ENCODE measurements around the gene MPPED1.

The MPPED1 gene

DNA sequence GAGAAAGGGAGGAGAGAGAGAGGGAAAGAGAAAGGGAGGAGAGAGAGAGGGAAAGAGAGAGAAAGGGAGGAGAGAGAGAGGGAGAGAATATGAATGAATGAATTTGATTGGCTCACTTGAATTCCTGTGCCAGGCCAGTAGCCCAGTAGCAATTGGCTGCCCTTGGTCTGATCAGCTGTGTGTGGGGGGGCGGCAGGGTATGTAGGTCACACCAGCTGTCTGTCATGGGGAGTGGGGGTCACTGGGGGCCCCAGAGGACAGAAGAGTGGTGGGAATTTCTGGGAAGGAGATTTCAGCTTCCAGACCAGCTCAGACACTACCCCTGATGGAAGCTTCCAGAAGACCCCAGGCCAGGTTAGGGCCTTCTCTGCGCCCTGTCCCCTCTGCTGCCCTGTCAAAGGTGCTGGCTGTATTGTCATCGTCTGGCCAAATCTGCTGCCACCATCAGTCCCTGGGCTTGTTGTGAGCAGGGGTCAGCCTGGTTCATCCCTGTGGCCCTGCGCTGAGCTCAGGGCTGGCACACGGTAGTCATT is 21.1 kb downstream of the MPPED1 start:
- no peak for DNase-seq

DNA sequence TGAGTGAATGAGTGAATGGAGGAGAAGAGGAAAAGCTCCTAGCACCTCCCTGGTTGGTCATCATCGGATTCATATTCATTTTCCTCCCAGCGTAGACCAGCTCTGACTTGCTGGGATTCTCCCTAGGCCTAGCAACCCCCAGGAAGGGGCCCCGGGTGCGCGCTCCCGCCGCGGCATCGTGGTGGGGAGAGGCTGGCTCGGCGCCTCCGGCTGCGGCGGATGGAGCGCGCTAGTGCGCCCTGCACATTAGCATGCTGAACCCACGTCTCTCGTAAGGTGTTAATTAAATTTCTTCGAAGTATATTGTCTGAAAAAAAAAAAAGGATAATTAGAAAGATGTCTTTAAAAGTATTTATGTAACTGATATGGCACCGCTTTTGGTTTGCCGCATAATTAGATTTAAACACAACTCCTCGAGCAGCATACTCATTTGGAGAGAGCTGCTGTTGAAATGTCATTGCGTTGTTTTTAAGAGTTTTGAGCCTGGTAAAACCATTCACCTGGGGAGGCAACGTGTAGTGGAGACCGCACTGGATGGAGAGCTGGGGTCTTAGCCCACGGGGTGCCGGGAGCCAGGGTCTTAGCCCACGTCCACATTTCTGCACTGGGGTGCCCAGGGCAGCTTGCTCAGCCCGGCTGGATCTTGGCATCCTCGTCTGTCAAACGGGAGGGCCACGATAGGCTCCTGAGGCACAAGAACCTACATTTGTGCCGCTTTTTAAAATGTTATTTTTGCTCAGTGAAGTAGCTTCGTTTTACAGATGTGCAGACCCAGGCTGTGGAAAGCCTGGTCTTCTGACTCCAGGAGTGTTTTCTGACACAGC is 21.8 kb downstream of the MPPED1 start:
- DNase-seq, result no peak

- no peak for DNase-seq
Observed at GRCh38 chr22:43434275-43434927, 22.6 kb downstream of the MPPED1 start.

GRCh38 chr22:43434928-43435311 is 23.1 kb downstream of the MPPED1 start:
- no peak for DNase-seq

DNA sequence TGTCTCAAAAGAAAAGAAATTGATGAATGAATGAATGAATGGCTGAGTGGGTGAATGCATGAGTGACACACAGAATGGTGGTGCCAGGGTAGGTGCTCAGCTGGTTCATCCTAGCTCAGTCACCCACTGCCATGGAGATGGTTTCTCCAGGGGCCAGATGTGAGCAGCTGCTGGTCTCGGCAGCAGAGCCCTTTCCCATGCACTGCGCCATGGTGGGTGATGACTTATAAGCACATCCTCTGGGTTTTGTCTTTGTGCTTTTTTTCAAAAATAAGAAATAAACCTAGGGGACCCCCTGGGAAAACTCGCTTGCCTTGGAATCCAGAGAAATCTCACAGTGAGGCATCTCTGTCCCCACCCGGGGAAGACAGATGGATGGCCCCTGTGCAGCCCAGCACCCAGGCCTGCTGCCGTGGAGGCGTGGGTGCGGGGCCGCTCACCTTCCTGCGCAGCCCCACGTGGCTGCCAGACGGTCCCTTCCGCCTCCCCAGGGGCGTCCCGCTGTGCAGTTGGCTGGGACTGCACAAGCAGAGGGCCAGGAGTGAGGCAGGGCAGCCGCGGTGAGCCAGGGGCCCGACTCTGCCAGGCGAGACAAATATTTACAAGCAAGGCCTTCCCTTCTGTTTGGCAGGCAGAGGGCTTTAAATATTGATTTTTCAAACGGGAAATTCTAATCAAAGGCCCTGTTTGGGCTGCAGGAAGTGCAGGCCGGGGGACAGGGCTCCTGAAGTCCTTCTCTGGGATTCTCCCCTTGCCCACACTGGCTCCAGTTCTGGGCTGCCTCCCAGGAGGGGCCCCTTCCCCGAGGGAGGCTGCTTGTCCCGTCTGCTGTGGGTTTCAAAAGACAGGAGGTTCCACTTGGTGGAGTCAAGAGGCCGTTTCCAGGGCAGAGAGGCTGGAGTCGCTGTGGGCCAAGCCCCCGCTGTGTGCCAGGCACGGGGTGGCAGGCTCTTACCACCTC is 24.3 kb downstream of the MPPED1 start:
- no peak for DNase-seq

- no peak for DNase-seq
Observed at GRCh38 chr22:43436868-43437267, 25.1 kb downstream of the MPPED1 start.

DNA sequence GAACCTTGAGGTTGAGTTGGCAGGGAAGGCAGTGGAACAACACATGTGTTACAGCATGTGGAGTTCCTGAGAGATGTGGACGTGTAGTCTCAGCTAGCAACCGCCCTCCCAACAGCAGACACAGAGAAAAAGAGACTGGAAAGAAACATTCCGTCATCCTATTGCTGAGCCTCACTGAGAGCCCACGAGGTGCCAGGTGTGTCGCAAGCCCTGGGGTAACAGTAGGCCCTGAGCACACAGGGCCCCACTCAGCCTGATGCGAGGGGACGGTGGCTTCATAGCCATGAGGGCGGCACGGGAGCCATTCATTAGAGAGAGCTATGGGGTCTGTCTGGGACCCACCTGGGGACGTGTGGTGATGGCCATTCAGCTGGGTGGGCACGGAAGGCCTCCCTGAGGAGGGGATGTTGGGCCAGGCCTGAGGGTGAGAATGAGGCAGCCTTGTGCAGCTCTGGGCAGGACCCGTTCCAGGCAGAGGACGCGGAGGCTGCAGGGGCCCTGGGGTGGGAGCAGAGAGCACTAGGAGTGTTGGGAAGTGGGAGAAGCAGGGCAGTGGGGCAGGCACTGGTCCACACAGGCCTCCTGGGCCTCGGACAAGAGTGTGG is 26.2 kb downstream of the MPPED1 start:
- no peak for DNase-seq

- DNase-seq, result no peak
Observed at GRCh38 chr22:43438666-43439347, 27.0 kb downstream of the MPPED1 start.

- no peak for DNase-seq
Observed at GRCh38 chr22:43439368-43440103, 27.7 kb downstream of the MPPED1 start.

GRCh38 chr22:43440104-43440387 is 28.2 kb downstream of the MPPED1 start:
- DNase-seq, result no peak

- DNase-seq, result no peak
Observed at GRCh38 chr22:43440556-43440955, 28.7 kb downstream of the MPPED1 start.

GRCh38 chr22:43441216-43441615 is 29.4 kb downstream of the MPPED1 start:
- no peak for DNase-seq

GRCh38 chr22:43441751-43442150 is 29.9 kb downstream of the MPPED1 start:
- DNase-seq, result no peak

DNA sequence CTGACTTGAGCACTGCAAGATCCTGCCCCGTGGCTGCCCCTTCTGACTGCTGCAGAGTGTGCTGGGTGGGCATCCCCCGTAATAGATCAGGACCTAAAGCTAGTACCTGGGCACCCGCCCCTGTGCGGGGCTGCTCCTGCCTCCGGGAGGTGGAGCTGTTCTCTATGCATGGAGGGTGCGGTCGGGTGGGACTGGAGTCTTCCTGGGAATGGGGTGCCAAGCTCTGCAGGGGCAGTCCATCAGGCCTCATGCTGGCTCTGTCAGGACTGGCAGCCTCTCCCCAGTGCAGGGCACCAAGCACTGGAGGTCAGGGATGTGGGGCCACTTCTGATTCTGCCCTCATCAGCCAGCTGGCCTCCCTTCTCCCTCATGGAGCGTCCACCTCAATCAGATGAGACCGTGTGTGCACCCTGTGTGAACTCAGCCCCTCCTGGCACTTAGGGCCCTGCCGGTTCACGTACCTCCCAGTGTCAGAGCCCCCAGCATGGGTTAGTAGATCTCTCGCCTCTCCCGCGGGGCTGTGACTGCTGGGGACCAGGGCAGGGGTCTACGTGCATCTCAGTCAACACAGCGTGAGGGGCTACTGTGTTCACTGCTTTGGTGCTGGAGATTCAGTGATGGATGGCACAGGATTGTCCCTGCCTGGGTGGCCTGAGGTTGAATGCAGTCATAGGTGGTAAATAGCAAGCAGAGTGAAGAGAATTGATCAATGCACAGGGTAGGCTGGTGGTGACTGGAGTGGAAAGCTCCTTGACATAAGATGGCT is 30.8 kb downstream of the MPPED1 start:
- DNase-seq, result no peak

DNA sequence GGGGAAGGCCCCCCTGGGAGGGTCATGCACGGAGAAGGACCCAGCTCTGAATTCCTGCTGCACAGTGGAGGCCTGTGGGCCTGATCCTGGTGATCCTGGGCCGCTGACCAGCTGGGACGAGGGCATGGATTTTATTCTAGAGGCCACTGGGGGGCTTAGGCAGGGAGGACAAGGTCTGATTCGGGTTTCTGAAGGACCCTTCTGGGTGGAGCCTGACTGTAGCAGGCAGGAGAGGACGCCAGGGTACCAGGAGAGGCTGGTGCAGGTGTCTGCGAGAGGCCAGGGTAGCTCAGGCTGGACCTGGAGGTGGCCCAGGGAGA is 31.3 kb downstream of the MPPED1 start:
- no peak for DNase-seq

DNA sequence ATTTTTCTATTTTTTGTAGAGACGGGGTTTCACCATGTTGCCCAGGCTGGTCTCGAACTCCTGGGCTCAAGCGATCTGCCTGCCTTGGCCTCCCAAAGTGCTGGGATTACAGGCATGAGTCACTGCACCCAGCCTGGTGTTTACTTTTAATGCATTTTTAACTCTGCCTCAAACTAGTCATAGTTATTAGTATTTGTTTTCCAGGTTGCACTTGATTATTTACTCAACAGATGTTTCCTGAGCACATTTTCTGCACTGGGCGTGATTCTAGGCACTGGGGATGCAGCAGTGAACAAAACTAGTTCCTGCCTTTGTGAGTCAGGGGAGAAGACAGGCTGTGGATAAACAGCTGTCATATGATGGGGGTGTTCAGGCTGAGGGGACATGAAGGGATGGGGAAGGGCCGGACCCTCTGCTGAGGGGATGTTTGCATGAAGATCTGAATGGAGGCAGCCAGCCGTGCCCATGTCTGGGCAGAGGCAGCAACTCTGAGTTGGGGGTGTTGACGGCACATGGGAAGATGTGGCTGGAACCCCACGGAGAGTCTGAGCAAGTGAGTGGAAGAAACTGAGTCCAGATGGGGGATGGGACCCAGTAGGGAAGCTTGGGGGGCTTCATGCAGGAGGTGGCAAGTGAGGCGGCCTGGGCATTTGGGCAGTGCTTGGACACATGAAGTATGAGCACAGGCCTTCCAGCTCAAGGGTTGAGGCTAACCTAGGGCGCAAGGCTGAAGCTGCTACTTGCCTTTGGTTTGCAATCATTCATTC is 34.4 kb downstream of the MPPED1 start:
- DNase-seq, result no peak

GRCh38 chr22:43446916-43447315 is 35.1 kb downstream of the MPPED1 start:
- no peak for DNase-seq

- no peak for DNase-seq
Observed at GRCh38 chr22:43447380-43447779, 35.6 kb downstream of the MPPED1 start.

DNA sequence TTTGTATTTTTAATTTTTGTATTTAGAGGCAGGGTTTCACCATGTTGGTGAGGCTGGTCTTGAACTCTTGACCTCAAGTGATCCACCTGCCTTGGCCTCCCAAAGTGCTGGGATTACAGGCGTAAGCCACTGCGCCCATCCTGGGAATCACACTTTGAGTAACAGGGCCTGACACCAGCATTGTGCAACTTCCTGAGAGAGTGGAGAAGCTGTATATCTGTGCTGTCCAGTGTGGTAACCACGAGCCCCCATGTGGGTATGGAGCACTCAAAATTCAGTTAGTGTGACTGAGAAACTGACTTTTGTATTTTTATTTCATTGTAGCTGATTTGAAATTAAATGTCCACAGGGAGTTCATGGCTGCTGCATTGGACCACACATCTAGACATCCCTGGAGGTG is 36.2 kb downstream of the MPPED1 start:
- DNase-seq, result no peak

DNA sequence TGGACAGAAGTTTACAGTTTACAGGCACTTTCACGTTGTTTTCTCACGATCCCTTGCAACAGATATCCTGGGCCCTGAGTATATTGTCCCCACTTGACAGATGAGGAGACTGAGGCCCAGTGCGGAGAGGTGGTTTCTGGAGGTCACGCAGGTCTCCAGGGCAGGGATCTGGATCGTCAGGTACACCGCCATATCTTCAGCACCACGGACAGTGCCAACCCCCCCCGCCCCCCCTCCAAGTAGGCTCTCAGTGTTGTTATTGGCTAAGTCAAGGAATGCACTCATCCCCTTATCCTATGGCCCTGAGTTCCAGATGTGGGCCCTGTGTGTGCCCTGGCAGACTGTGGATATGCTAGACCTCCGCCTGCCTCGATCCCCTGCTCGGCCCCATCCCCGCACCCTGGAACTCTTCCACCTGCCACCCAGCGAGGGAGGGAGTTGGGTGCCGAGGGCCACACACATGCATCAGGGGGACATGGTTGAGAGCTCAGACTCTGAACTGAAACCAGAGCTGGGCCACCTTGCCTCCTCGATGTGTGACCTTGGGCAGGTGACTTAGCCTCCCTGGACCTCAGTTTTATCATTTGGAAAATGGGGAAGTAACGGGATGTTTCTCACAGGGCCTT is 37.5 kb downstream of the MPPED1 start:
- DNase-seq, result no peak

Measured in stimulated activated naive CD4-positive, alpha-beta T cell treated with Interleukin-2 at 50 U/mL for 16 hours (primary cell).